Measurements from ENCODE around the gene MPZL1.

The MPZL1 gene

DNA sequence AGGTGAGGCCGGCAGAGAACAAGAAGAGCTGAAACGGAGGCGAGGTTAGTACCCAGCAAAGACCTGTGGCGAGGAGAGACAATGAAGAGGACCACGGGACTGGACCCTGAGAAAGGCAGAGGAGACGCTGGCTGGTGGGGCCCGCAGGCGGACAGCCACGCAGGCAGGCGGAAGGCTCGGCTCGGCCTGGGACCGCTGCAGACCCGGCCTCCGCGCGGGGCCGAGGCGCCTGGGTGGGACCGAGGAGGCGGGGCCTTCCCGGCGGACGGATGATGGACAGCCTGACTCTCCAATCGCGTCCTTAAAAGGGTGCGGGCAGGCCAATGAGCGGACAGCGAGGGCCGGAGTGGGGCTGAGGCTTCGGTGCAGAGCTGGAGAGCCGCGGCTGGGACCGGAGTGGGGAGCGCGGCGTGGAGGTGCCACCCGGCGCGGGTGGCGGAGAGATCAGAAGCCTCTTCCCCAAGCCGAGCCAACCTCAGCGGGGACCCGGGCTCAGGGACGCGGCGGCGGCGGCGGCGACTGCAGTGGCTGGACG lies at the start of gene MPZL1:
MPZL1 (plus strand) TSS at position 366 of the 535 bp plus-strand sequence. CDS start 170 bp downstream, outside the sequence.
- DNase-seq = peak; percentile 80

DNA sequence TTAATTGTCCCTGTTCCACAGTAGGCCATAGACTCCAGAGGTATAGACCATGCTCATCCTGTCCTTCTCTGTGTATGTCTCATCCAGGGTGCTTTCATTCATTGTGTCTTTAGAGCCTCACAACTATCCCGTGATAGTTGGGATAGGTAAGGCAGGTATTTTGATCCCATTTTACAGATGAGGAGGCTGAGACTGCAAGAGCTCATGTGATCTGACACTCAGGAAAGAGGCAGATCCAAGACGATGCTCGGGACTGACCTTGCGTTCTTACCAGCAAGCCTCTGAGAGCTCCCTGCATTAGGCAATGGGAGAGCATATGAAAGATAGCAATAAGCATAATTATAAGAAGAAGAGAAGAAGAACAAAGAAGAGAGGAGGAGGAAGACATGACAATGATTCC lies 49.0 kb upstream of the MPZL1 start:
- no peak for DNase-seq

DNA sequence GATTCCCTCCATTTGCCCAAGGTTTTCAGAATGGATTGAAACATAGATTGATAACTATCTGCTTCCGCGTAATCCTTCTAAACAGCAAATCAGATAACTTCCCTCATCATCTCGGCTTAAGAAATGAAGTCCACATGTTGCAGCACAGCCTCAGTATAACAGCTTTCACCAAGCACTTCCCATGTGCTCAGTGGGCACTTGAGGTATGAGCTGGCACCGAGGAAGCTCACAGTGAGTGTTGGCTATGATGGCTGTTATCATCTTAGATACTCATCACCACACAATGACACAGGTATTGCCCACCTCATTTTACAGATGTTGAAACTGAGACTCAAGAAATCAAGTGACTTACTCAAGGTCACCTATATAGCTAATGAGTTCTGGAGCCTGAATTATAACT lies 48.5 kb upstream of the MPZL1 start:
- DNase-seq = no peak

DNA sequence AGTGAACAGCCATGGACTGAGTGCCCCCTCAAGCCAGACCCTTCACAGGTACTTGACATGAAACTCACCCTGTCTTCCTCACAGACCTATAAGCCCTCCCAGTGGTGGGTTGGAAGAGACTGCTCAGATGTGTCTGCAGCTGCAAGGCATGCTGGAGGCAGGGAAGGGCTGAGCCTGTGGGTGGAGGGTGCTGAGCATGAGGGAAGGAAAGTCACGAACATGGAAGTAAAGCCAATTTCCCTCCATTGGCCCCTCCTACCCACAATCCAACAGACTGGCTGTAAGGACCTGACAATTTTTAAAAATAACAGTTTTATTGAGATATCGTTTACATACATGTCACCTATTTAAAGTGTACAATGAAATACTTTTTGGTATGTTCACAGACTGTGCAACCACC lies 47.6 kb upstream of the MPZL1 start:
- DNase-seq = no peak

DNA sequence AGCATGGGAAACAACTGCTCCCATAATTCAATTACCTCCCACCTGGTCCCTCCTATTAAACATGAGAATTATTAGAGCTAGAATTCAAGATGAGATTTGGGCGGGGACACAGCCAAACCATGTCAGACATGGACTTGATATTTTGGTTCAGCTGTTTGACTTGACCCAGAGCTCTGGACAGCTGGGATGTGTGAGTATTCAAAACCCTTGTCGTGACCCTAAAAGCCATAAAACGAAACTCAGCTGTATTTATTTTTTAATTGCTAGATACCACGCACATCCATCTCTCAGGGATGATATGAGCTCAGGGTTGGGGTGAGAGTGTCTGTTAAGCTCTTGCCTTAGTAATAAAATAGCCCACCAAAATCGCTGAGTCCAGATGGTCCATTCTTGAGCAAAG lies 46.3 kb upstream of the MPZL1 start:
- no peak for DNase-seq

DNA sequence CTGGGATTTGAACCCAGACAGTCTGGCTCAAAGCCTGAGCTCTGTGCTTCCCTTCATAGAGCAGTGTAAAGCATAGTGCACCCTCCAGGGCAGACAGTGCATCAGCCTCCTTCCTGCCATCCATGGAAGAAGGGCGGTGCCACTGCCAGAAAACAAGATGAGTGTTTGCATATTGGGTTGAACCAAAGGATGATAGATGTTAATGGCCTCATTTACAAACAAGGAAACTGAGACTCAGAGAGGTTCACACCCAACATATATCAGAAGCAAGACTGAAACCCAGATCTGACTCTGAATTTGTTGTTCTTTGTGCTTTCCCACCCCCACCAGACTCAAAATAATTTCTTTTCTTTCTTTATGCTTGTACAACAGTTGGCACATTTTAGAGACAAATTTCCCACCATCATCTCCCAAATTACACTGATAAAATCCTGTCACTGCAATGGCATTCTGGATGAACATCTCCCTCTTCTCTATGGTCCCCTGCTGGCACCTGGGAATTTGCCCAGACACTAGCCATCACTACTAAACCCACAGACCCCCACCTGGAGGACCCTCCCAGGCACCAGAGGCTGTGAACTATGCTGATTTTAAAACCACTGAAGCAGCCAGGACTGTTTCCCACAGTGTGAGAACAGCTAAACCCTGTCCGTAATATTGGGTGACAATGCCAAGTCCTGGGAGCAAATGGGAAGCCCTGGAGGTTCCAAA lies 45.4 kb upstream of the MPZL1 start:
- no peak for DNase-seq

DNA sequence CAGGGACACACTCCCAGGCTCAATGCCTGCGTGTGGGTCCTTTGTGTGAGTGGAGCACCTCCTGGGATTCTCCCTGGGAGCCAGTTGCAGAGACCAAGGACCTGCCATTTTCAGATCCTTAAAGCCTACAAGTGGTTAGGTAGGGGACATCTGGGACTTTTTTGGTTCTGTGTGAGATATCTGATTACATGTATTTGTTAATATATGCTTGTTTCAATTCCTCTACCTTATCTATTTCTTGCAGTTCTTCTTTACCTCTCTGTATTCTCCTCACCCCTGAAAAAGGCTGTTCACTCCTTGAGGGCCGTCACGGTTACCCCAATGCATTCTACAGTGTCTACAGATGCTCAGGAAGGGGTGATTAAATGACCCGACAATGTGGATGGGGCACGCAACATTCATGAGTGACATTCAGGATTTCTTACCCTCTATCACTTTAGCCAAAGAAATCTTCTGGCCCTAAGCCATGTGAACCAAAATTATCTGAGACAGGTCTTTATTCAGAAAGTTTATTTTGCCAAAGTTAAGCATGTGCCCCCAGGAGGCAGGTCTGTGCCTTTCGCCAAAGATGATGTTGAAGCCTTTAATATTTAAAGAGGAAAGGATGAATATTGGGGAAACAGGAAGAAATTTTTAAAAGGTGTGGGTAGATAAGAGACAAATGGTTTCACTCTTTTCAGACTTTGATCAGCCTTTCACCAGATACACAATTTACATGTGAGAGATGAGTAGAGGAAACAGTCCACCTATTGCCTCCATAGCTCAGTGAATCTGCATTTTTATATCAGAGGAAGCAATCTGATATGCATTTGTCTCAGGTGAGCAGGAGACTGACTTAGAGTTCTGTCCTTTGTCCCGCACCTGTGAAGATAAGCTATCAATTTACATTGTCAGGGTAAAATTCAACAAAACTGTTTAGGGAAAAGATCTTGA lies 44.6 kb upstream of the MPZL1 start:
- no peak for DNase-seq

DNA sequence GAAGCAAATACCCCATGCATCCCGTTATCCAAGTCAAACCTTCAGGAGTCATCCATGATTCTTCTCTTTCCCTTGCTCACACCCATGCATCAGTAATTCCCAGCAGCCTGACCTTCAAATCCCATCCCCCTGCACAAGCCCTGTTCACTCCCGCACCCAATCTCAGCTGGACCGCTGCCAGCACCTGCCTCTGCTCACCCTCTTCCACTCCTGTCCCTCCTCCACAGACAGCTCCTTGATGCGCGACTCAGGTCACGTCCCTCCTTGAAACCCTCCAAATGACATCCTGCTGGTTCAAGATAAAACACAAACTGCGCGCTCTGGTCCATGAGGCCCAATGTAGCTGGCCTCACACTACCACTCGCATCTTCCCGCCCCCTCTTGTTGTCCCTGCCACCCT lies 43.4 kb upstream of the MPZL1 start:
- no peak for DNase-seq

DNA sequence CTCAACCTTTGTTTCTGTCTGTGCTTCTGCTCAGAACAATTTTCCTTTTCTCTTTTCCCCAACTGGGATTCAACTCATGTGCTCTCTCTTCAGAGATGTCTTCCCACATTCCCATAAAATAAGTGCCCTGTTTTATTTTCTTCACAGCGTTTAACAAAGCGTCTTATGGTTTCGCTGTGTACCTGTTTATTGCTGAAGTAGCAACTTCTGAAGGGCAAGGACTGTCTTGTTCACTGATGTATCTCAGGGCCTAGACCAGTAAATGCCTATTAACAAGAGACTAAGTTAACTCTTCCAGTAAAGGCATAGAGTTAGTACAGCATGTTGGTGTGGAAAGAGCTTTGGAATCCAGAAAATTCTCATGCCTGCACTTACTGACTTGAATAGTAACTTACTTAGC lies 42.9 kb upstream of the MPZL1 start:
- DNase-seq = no peak

DNA sequence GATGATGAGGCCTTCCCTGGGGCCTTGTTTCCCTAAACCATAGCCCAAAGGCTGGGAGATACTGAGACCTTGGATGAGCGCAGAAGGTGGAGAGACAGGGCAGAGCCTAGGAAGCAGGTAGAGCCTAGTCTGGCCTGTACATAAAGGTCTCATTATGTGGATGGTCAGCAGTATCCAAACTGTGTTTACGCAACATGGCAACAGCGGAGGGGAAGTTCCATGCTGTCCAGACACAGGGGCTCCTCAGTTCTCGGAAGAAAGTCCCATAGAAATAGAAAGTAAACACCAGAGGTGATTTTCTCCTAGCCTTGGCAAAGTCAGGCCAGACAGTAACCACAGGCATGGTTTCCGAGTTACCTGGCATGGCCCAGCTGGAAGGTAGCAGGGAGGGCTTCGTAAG lies 42.1 kb upstream of the MPZL1 start:
- DNase-seq = no peak

DNA sequence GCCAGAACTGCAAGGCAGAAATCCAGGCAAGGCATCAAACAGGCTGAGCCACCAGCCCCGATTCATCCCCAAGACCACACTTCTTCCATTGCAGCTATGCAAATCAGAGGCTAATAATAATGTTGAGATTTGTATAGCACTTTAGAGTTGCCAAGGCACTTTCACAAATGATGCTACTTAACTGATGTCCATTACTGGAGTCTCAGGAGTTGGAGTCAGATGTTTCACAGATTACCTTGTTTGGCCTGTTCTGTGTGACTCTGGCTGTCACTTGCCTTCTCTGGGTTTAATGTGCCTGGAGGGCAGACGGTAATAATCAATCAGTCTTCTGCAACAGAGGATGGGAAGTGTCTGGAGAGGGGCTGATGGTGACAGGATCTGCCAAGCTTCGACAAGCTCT lies 40.8 kb upstream of the MPZL1 start:
- no peak for DNase-seq

DNA sequence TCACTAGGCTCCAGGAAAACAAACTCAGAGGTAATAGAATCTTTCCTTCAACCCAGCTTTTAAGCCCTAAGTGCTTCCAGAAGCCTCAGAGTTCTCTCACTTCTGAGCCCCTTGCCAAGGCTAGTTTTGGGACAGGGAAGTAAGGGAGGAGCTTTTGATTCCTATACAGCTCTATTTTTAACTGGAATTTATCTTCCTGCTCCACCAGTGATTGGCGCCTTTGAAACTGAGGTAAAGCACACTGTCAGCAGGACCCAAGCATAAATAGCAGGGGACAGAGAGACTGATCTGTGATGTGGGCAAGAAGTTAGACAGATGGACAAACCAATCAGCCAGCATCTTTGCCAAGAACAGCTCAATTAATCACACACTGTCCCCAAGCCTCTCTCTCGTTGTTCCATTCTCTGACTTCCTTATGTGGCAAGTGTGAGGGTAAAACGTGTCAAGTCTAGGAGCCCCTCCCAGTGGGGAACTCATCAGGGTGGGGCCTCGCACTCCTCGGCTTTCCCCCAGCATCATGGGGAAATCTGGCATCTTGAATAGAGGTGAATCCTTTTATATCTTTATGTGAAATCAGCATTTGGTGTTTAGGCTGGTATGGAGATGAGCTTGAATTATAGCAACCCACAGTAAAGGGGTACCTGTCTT lies 40.2 kb upstream of the MPZL1 start:
- DNase-seq = no peak

DNA sequence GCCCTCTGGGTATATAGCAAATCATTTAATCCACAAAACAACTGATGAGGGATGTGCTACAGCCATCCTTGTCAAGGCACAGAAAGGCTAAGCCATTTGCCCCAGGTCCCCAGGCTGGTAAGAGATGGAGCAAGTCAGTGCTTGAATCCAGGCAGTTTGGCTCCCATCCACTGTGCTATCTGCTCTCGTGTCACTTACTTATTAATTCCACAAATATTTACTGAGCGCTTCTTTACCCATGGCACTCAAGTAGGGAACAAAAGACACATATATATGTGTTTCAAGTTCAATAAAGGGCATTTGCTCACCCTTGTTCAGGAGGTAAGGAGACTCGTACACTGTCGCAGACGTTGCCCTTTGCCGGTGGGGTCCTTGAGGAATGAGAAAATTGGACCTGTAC lies 38.6 kb upstream of the MPZL1 start:
- no peak for DNase-seq

DNA sequence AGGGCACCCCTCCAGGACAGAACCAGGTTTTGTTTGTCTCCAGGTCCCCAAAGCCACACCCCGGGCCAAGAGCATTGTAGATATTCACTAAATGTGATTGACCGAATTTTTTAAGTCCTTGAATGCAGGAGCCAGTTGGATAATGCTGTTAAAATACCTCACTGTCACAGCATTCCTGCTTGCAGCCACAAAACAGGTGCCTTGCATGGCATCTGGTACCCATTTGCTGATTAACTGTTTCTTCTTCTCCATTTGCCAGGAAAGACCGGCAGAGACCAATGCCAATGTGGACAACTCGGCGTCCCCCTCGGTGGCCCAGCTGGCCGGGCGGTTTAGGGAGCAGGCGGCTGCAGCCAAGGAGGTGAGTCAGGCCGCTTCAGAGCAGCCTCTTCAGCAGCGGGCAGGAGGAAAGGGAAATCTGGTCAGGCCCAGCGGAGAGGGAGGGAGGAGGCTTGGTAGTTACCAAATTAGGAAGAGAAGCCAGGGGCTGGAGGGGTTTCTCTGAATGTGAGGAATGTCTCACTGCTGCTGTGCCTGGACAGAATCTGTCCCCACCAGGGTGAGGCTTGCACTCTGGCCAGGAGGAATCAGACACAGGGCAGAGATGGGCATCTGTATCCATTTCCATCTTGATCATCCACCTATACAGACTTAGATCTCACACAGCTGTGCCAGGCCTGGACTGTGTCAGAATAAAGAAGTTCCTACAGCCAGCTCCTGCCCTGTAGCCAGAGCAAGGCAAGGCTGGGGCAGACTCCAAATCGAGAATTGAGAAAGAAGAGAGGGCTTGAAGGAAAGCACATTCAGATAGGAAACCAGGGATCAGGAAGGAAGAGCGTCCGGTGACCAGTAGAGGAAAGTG lies 37.9 kb upstream of the MPZL1 start:
- DNase-seq = no peak

DNA sequence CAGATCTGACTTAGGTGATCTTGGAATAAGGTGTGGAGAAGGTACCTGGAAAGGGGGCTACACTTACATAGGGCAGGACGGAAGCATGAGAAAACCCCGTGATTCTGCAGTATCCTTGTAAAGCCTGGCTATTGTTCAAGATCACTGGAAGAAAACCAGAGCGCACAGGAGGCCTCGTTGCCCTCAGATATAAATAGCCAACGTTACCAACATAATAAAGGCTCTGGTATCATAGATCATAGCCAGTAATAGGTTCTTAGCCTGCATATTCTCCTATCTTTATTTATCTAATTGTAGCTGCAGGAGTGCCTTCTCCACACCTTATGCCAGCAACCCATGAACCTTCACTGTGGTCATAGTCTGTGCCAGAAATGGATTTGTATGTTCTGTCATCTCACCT lies 35.9 kb upstream of the MPZL1 start:
- DNase-seq = no peak

DNA sequence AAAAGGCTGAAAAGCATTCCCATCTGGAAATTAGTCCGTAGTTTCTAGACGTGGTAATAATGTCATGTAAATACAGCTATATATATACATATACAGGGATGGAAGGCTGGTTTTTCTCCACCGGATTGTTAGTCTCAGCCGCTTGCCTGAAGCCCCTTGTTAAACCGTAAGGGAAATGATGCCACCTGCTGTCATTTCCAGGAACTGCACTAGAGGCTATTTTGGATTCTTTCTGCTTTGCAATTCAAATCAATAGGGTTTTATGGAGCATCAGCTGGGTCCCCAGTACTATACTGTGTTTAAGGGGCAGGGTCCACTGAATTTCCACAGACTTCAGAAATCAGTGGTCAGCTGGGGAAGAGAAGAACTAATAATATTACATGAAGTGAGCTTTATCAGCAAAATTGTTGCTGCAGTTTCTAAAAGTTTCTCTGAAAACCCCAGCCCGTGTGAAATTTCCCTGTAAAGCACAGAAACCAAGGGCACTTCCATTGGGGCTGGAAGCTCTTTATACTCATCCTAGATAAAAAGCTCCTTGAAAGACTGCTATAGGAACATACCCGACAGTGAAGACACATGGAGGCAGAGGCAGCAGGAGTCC lies 33.8 kb upstream of the MPZL1 start:
- DNase-seq = peak; percentile 72

DNA sequence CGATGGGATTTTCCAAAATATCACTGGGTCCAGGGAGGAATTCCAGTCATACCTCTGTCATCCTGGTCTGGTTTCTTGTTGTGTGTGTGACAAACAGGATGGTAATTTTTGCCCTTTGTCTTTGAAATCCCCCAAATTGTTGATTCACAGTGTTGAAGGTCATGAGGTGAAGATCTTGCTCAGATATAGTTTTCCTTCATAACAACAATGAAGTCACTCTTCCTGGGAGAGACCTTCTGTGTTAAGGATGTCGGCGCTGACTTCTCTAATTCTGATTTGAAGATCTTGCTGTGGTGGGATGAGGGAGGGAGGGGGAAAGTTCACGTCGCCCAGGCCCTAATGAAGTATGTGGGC lies 32.2 kb upstream of the MPZL1 start:
- no peak for DNase-seq

DNA sequence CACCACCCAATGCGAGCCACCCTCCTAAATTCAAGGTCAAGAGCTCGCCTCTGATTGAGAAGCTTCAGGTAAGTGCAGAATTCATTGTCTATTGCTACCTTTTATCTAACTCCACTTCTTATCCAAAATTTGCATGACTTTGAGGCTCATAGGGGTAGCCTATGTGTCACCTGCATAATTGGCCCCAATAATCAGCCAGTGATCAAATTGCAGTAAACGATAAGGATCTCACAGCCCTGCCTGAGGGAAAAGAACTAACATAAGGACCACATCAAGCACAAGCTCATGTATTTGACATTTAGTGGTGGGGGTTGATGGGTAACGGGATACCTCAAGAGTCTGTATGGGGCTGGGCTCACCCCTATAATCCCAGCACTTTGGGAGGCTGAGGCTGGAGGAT lies 31.7 kb upstream of the MPZL1 start:
- no peak for DNase-seq

DNA sequence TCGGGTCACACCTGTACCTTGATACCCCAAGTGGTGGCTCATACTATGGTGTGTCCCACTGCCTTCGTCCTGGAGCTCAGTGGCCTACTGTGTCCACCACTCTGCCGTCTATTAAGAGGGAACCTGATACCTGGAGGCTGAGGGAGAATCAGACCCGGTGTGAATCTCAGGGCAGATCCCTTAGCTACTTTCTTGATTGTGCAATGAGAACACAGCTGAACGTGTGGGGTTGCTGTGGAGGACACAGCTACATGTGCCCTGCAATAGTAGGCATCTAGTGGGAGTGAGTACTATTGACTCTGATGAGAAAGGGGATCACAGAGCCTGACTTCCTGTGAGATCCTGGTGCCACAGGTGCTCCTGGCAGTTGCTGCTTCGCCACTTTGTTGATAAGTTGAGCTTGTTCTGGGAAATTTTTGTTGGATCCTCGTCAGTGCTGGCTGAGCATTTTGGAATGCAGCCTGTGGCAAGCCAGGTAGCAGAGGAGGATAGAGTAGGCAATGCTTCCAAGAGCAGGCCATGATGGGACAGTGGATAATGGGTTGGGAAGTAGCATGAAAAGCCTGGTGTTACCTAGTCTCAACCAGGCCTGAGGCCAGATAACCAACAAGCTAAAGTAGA lies 28.2 kb upstream of the MPZL1 start:
- no peak for DNase-seq

DNA sequence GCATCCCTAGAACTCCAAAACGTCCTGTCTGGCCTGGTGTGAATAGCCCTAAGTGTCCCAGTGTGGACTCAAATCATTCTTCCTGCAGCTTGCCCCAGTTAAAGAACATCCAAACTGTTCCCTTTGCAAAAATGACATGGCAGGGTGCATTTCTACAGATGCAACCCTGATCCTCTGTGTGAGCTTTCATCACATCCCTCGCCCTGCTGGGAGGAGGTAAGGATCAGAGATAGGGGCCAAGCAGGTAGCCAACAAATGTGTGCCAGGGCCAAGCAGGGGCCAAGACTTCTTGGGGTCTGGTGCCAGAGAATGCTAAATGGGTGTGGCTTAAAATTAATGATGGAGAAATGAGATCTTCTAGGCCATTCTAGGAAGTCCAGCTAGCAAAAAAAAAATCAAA lies 27.1 kb upstream of the MPZL1 start:
- DNase-seq = no peak

DNA sequence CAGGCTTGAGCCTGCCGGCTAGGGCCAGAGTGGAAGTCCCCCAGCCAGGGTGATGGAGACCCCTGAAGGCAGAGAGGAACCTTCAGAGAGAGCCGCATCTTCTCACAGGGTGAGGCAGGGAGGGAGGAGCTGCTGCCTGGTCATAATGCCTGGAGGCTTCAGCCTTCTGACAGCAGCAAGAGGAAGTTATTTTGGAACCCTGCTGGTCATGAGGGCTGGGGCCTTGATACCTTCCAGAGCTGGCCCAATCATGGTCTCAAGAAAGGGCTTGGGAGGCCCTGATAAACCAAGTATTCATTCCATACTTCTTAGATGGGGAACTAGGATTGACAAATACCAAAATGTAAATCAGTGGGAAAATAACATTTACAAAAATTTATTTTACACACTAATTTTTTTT lies 26.6 kb upstream of the MPZL1 start:
- no peak for DNase-seq
